ENCODE measurements around the gene GPR139.

GPR139 gene

DNA sequence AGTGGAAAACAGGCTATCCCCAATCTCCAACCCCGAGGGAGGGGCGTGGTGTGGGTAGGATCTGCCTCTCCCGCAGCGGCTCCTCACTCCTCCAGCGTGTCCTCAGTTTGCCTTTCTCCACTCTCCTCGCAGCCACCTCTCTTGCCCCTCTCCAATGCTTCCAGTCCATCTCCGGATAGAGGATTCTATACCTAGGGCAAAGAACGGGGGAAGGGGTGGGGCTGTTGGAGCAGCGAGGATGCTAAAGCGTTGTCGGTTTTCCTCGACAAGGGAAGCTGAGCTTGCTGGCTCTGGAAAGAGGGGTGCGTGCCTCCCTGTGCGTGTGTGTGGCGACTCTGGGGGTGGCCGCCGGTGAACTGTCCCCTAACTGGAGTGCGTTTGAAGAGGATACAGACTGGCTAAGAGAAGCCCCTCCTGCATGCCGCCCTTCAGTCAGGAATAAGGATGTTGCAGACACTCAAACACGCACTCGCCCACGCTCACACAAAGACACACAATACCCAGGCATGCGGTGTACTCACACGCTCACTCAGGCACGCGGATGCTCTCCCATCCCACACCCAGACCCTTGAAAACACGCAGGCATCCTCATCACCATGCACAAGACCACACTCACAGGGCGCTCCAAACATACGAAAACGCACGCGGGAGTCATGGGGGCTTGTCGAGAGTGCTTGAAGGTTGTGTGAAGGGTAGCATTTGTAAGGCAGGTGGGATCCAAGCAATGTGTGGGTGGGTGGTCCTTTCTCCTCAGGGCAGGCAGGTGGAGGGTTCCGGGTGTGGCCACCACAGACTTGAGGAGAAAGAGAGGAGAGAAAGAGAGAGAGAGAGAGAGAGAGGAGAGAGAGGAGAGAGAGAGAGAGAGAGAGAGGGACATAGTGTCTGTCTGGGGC lies 655 bp upstream of the GPR139 start:
- H3K4me3 ChIP-seq (ENCODE audit: low read depth, low read length), result no peak overlapping the region

DNA sequence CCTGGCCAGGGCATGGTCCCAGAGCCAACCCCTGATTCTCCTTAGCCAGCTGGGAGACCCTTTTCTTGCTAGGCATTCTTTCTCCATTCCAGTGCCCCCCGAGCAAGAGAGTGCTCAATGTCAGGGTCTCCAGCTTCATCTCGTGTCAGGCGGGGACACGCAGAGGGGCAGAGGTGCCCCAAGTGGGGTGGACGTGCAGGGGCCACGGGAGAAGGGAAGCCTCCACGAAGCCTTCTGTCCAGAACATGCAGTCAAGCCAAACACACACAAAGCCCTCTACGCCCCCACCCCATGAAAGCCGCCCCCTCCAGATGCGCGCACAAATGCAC lies 852 bp downstream of the GPR139 start:
- TF ChIP-seq, protein P1, sequence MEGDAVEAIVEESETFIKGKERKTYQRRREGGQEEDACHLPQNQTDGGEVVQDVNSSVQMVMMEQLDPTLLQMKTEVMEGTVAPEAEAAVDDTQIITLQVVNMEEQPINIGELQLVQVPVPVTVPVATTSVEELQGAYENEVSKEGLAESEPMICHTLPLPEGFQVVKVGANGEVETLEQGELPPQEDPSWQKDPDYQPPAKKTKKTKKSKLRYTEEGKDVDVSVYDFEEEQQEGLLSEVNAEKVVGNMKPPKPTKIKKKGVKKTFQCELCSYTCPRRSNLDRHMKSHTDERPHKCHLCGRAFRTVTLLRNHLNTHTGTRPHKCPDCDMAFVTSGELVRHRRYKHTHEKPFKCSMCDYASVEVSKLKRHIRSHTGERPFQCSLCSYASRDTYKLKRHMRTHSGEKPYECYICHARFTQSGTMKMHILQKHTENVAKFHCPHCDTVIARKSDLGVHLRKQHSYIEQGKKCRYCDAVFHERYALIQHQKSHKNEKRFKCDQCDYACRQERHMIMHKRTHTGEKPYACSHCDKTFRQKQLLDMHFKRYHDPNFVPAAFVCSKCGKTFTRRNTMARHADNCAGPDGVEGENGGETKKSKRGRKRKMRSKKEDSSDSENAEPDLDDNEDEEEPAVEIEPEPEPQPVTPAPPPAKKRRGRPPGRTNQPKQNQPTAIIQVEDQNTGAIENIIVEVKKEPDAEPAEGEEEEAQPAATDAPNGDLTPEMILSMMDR (IDR thresholded peaks at IDR 0.05; ENCODE audit: low read depth, low read length), result no peak
- no peak overlapping the region for H3K4me3 ChIP-seq (ENCODE audit: low read depth, low read length)

More for the DNA sequence above, 655 bp upstream of the GPR139 start:
- TF ChIP-seq, protein P1 (IDR thresholded peaks at IDR 0.05; ENCODE audit: low read depth, low read length), result no peak

DNA sequence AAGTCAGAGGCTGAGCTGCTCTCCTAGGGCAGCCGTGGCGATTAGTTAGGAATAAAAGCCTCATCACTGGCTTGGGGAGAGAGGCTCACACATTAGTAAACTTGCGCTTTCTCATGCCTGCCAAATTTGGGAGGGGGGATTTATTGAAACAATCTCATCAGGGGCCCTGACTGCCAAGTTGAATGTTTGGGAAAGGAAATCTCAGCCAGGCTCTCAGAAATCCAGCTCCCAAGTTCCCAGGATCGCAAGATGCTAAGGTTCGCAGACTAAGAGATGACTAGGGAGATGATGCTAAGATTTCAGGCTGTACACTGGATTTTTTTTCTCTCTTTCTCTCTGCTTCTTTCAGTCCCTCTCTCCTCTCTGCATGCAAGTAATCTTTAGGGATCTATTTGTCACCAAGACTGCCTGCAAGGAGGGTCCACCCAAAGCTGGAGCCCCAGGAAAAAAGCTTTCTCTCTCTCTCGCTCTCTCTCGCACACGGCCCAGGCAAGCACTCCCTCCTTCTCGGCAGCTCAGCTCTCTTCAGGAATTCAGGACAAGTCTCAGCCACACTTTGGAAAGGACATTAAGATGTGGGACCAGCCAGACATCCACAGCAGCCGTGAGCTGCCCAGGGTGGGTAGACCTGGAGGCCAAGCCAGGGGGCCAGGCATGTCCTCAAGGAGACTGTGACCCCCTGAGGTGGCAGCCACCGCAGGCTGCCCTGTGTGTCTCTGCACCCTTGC lies 1.4 kb downstream of the GPR139 start:
- TF ChIP-seq, protein P1 (IDR thresholded peaks at IDR 0.05; ENCODE audit: low read depth, low read length), result no peak
- no peak overlapping the region for H3K4me3 ChIP-seq (ENCODE audit: low read depth, low read length)

DNA sequence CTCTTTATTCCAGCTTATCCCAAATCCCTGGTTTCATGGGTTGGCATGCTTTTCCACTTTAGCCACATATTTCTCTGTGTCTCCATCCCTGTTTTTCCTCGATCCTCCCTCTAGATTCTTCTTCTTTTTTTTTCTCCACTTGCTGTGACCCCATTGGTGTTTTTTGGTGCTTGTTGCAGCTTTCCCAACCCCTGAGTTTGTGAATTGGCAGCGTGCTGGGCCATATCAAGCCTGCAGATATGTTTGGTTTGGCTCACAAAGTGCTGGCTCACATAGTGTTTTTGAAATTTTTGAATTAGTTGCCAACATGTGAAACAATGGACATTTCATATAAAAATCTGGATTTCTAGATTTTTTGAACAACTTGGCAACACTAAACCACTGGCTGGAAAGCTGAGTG lies 8.8 kb downstream of the GPR139 start:
- no peak overlapping the region for H3K4me3 ChIP-seq (ENCODE audit: low read depth, low read length)
- TF ChIP-seq, protein P1 (IDR thresholded peaks at IDR 0.05; ENCODE audit: low read depth, low read length), result no peak

DNA sequence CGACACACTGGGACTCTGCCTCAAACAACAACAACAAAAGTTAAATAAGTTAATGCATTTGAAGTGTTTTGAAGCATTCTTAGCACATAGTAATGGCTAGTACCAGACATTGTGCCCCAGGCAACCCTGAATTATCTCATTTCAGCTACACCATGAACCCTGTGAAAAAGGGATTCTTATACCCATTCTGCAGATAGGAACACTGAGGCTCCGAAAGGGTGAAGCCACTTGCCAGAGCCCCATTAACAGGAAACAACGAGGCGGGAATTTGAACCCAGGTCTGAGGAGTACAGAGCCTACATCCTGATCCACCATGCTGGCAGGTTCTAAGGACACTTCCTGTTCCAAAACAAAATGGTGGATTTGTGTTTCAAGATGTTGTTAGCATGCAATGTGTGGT lies 9.2 kb downstream of the GPR139 start:
- H3K4me3 ChIP-seq (ENCODE audit: low read depth, low read length), result no peak overlapping the region
- TF ChIP-seq, protein P1 (IDR thresholded peaks at IDR 0.05; ENCODE audit: low read depth, low read length), result no peak

DNA sequence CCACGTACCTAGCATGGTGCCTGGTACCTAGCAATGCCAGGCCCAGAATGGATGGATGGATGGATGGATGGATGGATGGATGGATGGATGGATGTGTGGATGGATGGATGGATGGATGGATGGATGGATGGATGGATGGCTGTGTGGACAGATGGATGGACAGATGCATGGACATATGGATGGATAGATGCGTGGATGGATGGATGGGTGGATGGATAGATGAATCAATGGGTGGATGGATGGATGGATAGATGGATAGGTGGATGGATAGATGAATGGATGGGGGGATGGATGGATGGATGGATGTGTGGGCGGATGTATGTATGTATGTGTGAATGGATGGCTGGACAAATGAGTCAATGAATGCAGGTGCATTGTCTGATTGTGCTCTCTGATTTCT lies 12.6 kb downstream of the GPR139 start:
- no peak overlapping the region for H3K4me3 ChIP-seq (ENCODE audit: low read depth, low read length)
- TF ChIP-seq, protein P1 (IDR thresholded peaks at IDR 0.05; ENCODE audit: low read depth, low read length), result no peak

DNA sequence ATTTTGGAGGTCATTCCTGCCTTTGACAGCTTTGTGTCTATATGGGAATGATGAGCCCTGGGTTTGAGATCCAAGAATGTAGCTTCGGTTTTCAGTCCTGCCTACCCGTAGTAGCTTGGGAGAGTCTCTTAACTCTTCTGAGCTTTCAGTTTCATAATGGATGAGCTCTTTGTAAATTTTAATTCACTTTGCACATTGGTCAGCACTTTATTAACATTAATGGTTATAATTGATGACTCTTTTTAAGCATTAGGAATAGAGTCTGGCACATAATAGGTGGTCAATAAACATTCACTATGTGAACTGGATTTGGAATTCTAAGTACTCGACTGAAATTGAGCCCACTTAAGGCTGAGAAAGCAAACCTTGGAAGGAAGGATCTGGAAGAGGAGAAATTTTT lies 17.3 kb downstream of the GPR139 start:
- no peak overlapping the region for H3K4me3 ChIP-seq (ENCODE audit: low read depth, low read length)
- TF ChIP-seq, protein P1 (IDR thresholded peaks at IDR 0.05; ENCODE audit: low read depth, low read length), result no peak

All from WI38 (cell line).